ENCODE data around the gene POLE.

Gene POLE

DNA sequence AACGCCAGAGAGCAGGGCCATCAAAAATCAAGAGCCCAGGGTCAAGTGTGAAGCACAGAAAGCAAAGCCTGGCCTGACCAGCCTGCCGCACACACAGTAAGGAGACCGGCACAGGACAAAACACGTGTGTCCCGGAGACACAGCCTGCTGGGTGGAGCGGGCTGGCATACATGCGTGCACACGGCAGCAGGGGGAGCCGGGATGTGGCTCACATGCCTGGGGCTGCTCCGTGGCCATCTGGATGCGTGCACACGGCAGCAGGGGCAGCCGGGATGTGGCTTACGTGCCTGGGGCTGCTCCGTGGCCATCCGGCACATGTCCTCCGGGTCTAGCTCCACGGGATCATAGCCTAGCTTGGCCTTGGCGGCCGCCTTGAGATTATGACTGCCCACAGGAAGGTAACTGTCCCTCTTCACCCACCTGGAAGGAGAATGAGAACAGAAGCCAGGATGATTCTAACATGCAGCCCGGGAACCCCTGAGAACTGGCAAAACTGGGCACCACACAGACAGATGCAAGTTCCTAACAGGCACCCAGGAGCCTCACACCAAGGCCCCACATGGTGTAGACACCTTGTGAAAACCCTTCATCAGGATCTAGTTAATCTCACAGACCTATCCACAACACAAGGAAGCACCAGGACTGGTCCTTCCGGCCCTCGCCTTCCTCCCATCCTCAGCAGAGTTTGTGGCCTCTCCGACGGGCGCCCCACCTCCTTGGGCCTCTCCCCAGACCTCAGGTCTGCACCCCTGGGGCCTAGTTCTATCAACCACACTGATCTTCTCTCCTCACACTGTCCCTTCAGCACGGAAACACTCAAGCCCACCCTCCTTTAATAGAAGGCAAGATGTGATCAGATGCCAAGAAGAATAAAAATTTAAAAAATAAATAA is 13.6 kb downstream of the POLE start:
- FAIRE-seq = no peak

DNA sequence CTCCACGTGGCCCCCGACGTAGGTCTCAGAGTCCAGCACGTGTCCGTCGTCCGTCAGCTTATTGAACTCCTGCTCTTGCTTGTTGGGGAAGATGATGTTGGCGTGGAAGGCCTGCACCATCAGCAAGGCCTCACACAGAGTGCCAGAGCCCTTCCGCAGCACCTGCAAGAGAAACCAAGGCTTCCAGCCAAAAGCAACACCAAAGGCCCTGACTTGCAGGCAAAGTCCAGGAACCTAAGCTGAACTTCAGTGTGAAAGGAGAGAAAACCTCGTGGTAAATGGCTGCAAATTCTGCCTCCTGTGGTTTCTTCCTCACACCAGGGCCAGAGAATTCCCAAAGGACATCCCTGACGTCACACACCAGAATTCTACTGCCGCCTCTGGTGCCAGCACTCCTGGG is 14.5 kb downstream of the POLE start:
- no peak for FAIRE-seq

- FAIRE-seq = no peak
These were observed 15.0 kb downstream of the POLE start for GRCh38 chr12:132672116-132672515.

DNA sequence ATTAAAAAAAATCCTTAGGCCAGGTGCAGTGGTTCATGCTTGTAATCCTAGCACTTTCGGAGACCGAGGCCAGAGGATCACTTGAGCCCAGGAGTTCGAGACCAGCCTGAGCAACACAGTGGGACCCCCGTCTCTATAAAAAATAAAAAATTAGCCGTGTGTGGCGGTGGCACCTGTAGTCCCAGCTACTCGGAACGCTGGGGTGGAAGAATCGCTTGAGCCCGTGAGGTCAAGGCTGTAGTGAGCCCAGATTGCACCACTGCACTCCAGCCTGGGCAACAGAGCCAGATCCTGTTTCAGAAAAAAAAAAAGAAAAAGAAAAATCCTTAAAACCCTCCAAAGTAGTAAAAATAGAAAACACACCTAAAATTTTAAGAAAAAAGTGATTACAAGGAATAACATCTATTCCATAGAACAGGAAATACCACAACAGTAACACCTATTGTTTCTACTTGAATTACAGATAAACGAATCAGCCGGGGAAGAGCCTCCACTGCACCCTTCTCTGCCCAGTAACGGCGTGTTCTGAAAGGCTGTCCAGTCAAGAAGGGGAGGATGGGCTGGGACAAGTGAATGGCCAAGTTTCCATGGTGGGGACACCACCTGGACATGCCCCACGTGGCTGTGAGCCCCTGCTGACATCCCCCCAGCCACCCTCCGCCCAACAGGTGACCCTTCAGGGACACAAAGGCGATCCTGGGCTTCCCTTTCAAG is 17.8 kb downstream of the POLE start:
- no peak for FAIRE-seq

DNA sequence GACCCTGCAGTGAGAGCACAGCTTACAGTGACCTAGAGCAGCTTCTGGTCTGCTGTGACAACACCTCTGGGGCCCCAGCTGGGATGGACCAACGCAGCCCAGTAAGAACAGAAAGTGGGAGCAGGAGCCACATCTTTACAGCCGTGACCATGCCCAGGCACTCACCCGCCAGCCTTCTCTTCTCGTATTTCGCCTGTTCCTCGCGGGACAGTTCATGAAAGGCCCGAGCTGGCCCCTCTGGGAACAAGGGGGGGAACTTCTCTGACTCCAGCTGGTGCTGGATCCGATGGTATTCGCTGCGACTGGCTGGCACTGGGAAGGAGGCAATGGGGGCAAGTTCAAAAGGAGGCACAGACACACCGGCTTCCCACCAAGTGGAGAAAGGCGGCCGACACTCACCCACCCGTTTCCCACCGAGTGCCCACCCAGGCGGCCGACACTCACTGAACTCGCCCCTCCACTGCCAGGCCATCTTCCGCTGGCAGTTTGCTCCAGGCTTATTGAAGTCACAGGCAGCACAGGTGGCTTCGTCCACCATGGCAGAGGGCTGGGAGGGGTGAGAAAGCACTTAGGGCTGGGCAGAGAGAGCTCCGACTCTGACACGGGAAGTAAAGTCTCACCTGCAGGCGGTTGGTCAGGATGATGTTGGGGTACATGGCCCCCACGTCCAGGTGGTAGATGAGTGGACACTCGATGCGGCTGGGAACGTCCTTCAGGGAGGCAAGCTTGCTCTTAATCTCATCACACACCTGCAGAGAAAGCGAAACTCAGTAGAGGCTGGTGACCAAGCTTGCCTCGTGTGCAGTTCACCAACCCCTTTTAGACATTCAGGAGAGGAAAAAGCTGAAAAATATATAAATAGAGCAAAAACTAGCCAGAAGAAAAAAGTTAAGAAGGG is 18.7 kb downstream of the POLE start:
- no peak for FAIRE-seq

DNA sequence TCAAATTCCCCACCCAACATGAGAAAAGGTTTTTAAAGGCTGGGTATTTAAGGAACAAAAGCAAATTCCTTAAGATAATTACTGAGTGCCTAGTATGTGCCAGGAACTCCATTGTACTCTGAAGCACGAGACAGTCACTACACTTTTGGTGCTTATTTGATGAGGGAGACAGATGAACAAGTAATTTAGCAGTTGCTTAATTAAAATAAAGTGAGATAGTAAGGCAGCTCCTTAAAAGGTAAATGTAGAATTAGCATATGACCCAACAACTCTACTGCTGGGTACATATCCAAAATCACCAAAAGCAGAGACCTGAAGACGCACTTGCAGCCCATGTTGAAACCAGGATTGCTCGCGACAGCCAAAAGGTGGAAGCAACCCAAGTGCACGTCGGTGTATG is 21.3 kb downstream of the POLE start:
- FAIRE-seq = no peak

- FAIRE-seq = no peak
These were observed 22.0 kb downstream of the POLE start for GRCh38 chr12:132665149-132665491.

DNA sequence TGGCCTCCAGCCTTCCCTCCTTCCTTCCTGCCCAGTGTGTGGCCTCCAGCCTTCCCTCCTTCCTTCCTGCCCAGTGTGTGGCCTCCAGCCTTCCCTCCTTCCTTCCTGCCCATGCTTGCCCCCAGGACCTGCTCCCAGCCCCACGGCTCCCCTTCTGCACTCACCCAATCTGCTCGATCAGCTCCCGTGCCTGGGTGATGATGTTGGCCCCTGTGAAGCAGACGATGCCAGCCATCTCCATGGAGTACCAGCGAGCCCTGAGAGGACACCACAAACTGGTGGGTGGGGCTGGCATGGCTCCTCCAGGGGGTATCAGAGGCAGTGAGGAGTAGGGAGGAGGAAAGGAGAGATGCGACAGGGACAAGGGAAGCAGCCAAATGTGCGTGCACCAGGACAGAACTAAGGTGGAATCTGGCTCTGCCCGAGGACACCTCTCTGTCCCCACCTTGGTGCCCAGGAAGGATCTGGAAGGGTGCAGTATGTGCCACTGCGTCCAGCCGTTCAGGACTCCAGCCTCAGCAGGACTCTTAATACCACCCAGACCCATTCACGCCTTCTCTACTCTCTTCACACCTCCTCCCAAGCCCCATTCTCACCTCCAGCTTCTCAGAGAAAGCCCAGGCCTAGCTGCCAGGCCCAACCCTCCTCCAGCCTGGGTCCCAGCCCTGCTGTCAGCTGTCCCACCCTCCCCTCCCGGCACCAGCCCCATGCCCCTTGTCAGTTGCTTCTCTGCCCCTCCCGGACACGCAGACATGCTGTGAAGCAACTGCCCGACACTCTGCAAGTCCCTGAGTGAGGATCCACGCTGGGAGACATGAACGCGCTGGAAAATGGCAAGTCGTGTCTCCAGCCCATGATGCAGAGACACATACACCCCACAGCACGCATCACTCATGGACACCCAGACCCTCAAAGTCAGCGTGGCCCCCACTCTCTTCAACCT is 22.7 kb downstream of the POLE start:
- FAIRE-seq = no peak

DNA sequence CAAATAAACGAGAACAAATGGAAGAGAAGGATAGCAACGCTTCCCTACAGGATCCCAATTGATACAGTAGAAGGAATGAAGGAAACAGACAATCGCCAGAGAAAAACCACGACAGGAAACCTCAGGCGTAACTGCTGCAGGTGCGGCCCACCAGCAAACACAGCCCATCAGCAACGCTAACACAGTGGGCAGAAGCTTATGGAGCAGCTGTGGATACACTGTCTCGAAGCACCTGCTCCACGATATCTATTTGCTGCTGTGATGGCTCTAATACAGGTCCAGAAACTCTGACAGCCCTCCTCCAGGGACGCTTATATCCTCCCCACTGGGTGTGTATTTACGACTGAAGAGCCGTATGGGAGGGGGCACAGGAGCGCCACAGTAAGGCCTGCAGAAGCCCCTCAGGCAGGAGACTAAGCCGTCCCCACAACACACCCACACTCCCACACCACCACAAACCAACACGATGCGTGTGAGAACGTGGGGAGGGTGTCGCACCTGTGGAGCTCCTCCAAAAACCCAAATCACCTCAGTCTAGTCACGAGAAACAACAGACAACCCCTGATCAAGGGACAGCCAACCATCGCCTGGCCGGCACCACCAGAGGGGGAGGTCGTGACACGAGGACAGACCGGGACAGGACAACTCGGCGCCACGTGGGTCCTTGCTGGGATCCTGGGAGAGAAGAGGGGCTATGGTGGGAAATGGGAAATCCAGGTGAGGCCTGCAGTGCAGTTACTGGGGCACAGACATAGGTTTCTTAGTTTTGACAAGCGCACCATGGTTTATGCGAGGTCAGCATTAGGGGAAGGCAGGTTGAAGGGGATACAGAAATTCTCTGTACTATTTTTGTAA is 24.0 kb downstream of the POLE start:
- FAIRE-seq = no peak

- no peak for FAIRE-seq
These were observed 25.2 kb downstream of the POLE start for GRCh38 chr12:132661972-132662371.

GRCh38 chr12:132660996-132661395 is 26.1 kb downstream of the POLE start:
- FAIRE-seq = no peak

DNA sequence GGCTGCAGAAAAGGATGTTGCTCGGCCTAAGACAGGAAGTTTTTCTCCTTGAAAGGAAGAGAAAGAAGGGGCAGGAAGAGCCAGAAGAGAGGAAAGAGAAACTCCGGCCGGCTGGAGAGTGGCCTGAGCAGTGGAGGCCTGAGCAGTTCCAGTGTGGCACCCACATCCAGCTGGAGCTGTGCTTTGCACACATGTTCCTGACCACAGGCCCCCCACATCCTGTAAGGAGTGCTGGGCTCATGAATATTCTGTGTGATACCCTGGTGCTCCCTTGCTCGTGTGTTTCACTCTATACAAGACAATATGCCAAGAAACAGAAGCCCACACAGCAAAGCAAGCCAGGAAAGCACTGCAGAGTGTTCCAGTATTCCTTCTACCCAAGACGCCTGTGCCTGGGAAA is 27.1 kb downstream of the POLE start:
- no peak for FAIRE-seq

- FAIRE-seq = no peak
These were observed 28.0 kb downstream of the POLE start for GRCh38 chr12:132659146-132659545.

- no peak for FAIRE-seq
These were observed 28.8 kb downstream of the POLE start for GRCh38 chr12:132658149-132658894.

DNA sequence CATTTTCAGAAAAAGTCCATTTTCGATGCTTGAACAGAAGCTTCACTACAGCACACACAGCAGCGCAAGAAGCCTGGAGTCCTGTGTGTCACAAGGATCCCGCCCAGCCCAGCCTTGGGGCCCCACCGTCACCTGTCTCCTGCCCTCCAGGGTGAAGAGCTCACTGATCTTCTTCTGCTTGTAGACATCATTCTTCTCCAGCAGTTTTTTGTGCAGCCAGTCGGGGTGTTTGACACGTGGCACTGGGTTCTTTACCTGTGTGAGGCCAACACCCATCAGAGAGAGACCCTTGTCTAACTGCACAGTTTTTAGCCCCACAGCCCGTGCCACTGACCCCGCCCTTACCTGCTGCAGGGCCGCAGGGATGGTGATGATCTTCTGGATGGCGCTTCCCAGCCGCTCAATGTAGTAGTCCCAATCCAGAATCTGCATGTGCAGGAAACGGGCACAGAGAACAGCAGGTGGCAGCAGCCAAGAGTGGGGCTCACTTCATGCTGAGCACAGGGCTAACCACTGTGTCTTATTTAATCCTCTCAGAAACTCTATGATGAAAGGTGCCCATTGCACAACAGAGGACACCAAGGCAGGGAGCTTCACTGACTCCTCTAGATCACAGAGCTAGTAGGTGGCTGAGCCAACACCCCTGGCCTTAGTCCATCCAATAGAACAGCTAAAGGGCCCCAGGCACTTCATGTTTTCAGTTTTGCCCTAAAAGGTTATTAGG is 30.0 kb downstream of the POLE start:
- no peak for FAIRE-seq

- no peak for FAIRE-seq
These were observed 33.4 kb downstream of the POLE start for GRCh38 chr12:132653567-132654290.

GRCh38 chr12:132651444-132652100 is 35.6 kb downstream of the POLE start:
- no peak for FAIRE-seq

DNA sequence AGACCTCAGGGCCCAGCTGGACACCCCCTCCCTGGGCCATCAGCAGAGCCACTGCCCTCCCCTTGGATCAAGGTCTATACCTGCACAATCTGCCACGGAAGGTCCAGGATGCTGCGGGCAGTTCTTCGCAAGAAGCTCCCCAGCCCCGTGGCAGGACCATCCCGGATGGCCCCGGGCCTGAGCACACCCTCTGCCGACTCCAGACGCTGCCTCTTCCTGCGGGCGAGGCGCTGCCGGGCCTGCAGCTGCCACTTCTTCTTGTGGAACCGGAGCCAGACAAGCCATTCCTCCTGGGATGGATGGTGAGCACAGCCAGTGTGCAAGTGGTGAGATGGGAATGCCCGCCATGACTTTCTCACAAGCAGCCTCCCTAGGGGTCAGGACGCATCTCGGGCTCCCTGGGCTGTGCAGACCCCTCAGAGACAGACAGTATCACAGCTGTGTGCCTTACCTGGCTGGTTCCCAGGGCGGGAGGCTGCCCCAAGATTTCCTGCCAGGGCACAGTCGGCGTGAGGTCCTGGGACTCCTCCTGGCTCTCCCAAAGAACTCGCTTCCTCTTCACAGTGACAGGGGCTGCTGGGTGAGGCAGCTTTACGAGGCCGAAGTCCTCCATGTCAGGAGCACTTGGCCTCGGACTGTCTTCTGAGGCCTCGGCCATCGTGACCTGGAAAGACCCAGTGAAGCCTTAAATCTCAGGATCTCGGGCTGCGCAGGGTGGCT is 37.8 kb downstream of the POLE start:
- no peak for FAIRE-seq
